IMR-90 (cell line): ENCODE measurements around the gene UTY. TPM values are rescaled to one million over a fixed set of nuclear protein-coding genes. Genes with fewer than 3 reads are reported as not detected.

Source experiments
- ATAC-seq: fragments of 200-7000 bp; cut with Tn5 transposase; 2 replicates; pipeline ENCODE4 v1.9.1; 2020; ENCODE audit warnings: low read depth, mild to moderate bottlenecking, moderate library complexity
- BruUV-seq: library from RNA; stranded (reverse); fragments of 400-500 nt; replicated peaks from 2 replicates; lab custom pipeline; 2021; lab: Mats Ljungman, UMichigan
- CTCF ChIA-PET: fragments of 300-600 bp; formaldehyde crosslinking; extraction: SDS; loops from one replicate; lab custom pipeline; 2021; ENCODE audit warnings: antibody characterized with exemption; lab: Yijun Ruan, JAX
- POLR2A ChIA-PET: fragments of 300-600 bp; sonication (Branson Sonifier 250); formaldehyde crosslinking; loops from one replicate; lab custom pipeline; 2022; ENCODE audit warnings: antibody characterized with exemption; ENCODE audit not compliant: unreplicated experiment; lab: Charles Lee
- DNase-seq: peaks from one replicate; pipeline ENCODE4 v3.0.0; 2013
- H2AFZ ChIP-seq: replicated peaks from 2 replicates; pipeline ENCODE3; 2013; ENCODE audit warnings: low read length, mild to moderate bottlenecking; ENCODE audit not compliant: poor library complexity
- H2AK5ac ChIP-seq: 2 replicates; pipeline ENCODE4 v1.6.1; 2013; ENCODE audit warnings: low read depth, low read length, inconsistent platforms
- H2AK9ac ChIP-seq: replicated peaks from 2 replicates; pipeline ENCODE3; 2013; ENCODE audit warnings: mild to moderate bottlenecking, low read depth, low read length, moderate library complexity; ENCODE audit not compliant: poor library complexity
- H2BK120ac ChIP-seq: 2 replicates; pipeline ENCODE4 v1.6.1; 2013; ENCODE audit warnings: low read depth, low read length, inconsistent platforms
- H2BK15ac ChIP-seq: 3 replicates; pipeline ENCODE4 v1.6.1; 2013; ENCODE audit warnings: low read depth, low read length, inconsistent platforms
- H2BK20ac ChIP-seq: 2 replicates; pipeline ENCODE4 v1.6.1; 2013; ENCODE audit warnings: low read depth, mild to moderate bottlenecking, inconsistent platforms, low read length, moderate library complexity
- H2BK5ac ChIP-seq: 2 replicates; pipeline ENCODE4 v1.6.1; 2013; ENCODE audit warnings: mild to moderate bottlenecking, low read depth, low read length, inconsistent platforms; ENCODE audit not compliant: poor library complexity, severe bottlenecking
- H3K14ac ChIP-seq: replicated peaks from 2 replicates; pipeline ENCODE4 v1.6.1; 2013; ENCODE audit warnings: low read depth, low read length, inconsistent platforms
- H3K18ac ChIP-seq: 2 replicates; pipeline ENCODE4 v1.6.1; 2013; ENCODE audit warnings: low read depth, low read length, control low read depth
- H3K23ac ChIP-seq: 2 replicates; pipeline ENCODE4 v1.6.1; 2013; ENCODE audit warnings: low read depth, low read length, inconsistent platforms
- H3K27ac ChIP-seq: 2 replicates; pipeline ENCODE4 v1.5.1; 2013; ENCODE audit warnings: mild to moderate bottlenecking, control low read depth, low read length; ENCODE audit not compliant: insufficient read depth
- H3K27me3 ChIP-seq: 2 replicates; pipeline ENCODE4 v1.6.1; 2013; ENCODE audit warnings: low read length; ENCODE audit not compliant: control insufficient read depth, insufficient read depth
- H3K36me3 ChIP-seq: 2 replicates; pipeline ENCODE4 v1.6.1; 2013; ENCODE audit warnings: low read length, mixed read lengths; ENCODE audit not compliant: control insufficient read depth, insufficient read depth
- H3K4ac ChIP-seq: 2 replicates; pipeline ENCODE4 v1.6.1; 2013; ENCODE audit warnings: low read depth, low read length, inconsistent platforms
- H3K4me1 ChIP-seq: 2 replicates; pipeline ENCODE4 v1.6.1; 2013; ENCODE audit warnings: low read length, mixed read lengths; ENCODE audit not compliant: control insufficient read depth, insufficient read depth
- H3K4me2 ChIP-seq: 2 replicates; pipeline ENCODE4 v1.6.1; 2013; ENCODE audit warnings: low read depth, mild to moderate bottlenecking, control low read depth, low read length, moderate library complexity
- H3K4me3 ChIP-seq: 2 replicates; pipeline ENCODE4 v1.5.1; 2013; ENCODE audit warnings: low read depth, mild to moderate bottlenecking, control low read depth, low read length, moderate library complexity; ENCODE audit not compliant: insufficient read depth
- H3K56ac ChIP-seq: 2 replicates; pipeline ENCODE4 v1.6.1; 2013; ENCODE audit warnings: low read length, inconsistent platforms; ENCODE audit not compliant: insufficient read depth; ENCODE audit errors: extremely low read depth
- H3K79me1 ChIP-seq, 2 experiments: 2 replicates each; pipeline ENCODE4 v1.6.1; 2013; ENCODE audit warnings: low read length in 2 of 2, inconsistent platforms in 1 of 2, low read depth in 1 of 2
- H3K9ac ChIP-seq: 2 replicates; pipeline ENCODE4 v1.6.1; 2013; ENCODE audit warnings: low read depth, low read length, control low read depth
- H3K9me1 ChIP-seq: 2 replicates; pipeline ENCODE4 v1.6.1; 2013; ENCODE audit warnings: low read length, inconsistent platforms; ENCODE audit not compliant: insufficient read depth
- H3K9me3 ChIP-seq: 2 replicates; pipeline ENCODE4 v1.6.1; 2013; ENCODE audit warnings: low read length; ENCODE audit not compliant: control insufficient read depth, insufficient read depth
- H4K20me1 ChIP-seq: 2 replicates; pipeline ENCODE4 v1.6.1; 2013; ENCODE audit warnings: low read length, inconsistent platforms; ENCODE audit not compliant: insufficient read depth
- H4K5ac ChIP-seq: 2 replicates; pipeline ENCODE4 v1.6.1; 2013; ENCODE audit warnings: mild to moderate bottlenecking, low read depth, low read length, control low read depth
- H4K8ac ChIP-seq, 2 experiments: 2 replicates each; pipeline ENCODE4 v1.6.1; 2013; ENCODE audit warnings: low read depth in 2 of 2, low read length in 2 of 2, control low read depth in 1 of 2, inconsistent platforms in 1 of 2
- H4K91ac ChIP-seq: 2 replicates; pipeline ENCODE4 v1.6.1; 2013; ENCODE audit warnings: low read depth, low read length, inconsistent platforms; ENCODE audit not compliant: insufficient read depth
- CEBPB ChIP-seq: IDR thresholded peaks from 2 replicates; pipeline ENCODE4 v1.6.1; 2012; ENCODE audit warnings: low read depth, low read length, improper control_type of control experiment
- CHD1 ChIP-seq: IDR thresholded peaks from 2 replicates; pipeline ENCODE4 v1.6.1; 2012; ENCODE audit warnings: low read depth, low read length, improper control_type of control experiment
- FOS ChIP-seq: fragments of 150-350 bp; IDR thresholded peaks from 2 replicates; pipeline ENCODE4 v1.6.1; 2016; ENCODE audit warnings: low read depth, low read length
- MAZ ChIP-seq: IDR thresholded peaks from 2 replicates; pipeline ENCODE4 v1.6.1; 2012; ENCODE audit warnings: low read depth, mild to moderate bottlenecking, low read length, improper control_type of control experiment, moderate library complexity, borderline replicate concordance
- NFE2L2 ChIP-seq: fragments of 150-350 bp; IDR thresholded peaks from 2 replicates; pipeline ENCODE4 v1.6.1; 2016; ENCODE audit warnings: low read depth, mild to moderate bottlenecking, low read length
- POLR2A ChIP-seq: IDR thresholded peaks from 2 replicates; pipeline ENCODE4 v1.6.1; 2012; ENCODE audit warnings: mild to moderate bottlenecking, low read depth, low read length
- RAD21 ChIP-seq: IDR thresholded peaks from 2 replicates; pipeline ENCODE4 v1.6.1; 2012; ENCODE audit warnings: low read length, improper control_type of control experiment
- RFX5 ChIP-seq: IDR thresholded peaks from 2 replicates; pipeline ENCODE4 v1.8.0; 2012; ENCODE audit warnings: low read depth, mild to moderate bottlenecking, low read length, moderate library complexity
- WGBS, 2 experiments: methylation state at CpG; one replicate each; pipeline versions ENCODE4 v1.1.5 to v1.1.7; 2013; ENCODE audit warnings: missing lambda C conversion rate in 2 of 2; ENCODE audit not compliant: insufficient read length in 1 of 2; ENCODE audit errors: extremely low coverage in 2 of 2; 5-methylcytosine and 5-hydroxymethylcytosine counted together
- dilution Hi-C: fragments of 300-500 bp; cut with HindIII; formaldehyde crosslinking; loops from one replicate; pipeline ENCODE4 v1.14.3; 2018; ENCODE audit warnings: low sequenced_read_pairs; ENCODE audit not compliant: unreplicated experiment
- in situ Hi-C: fragments of 300-500 bp; cut with MboI; formaldehyde crosslinking; loops from 3 replicates; pipeline ENCODE4 v1.14.3; 2019; ENCODE audit warnings: low sequenced_read_pairs, inconsistent platforms, mixed read lengths
- intact Hi-C: fragments of 100-400 bp; cut with micrococcal nuclease; formaldehyde crosslinking; loops from 2 replicates; pipeline ENCODE4 v1.10.0; 2022
- polyA plus RNA-seq, 3 experiments: library from polyadenylated mRNA; depleted of rRNA; stranded (reverse); fragments of >200 nt; gene quantifications; 2 replicates each; pipeline ENCODE4 v1.2.3, GENCODE V29; 2012; ENCODE audit warnings: low replicate concordance in 1 of 3
- total RNA-seq: library from RNA; depleted of rRNA; stranded (reverse); fragments of >200 nt; gene quantifications from 2 replicates; pipeline ENCODE4 v1.2.3, GENCODE V29; 2012
- TF ChIP-seq, protein P1 (sequence below): fragments of 150-350 bp; IDR thresholded peaks from 2 replicates; pipeline ENCODE4 v1.6.1; 2016; ENCODE audit warnings: low read depth, mild to moderate bottlenecking, low read length, moderate library complexity, borderline replicate concordance
- TF ChIP-seq, protein P2 (sequence below): fragments of 150-350 bp; IDR thresholded peaks from 2 replicates; pipeline ENCODE4 v1.6.1; 2017; ENCODE audit warnings: mild to moderate bottlenecking, antibody characterized with exemption, low read length, low read depth
- TF ChIP-seq, protein P3 (sequence below): conservative IDR thresholded peaks from 2 replicates; pipeline ENCODE4 v1.5.1; 2012; ENCODE audit warnings: mild to moderate bottlenecking, low read depth, low read length, improper control_type of control experiment

Gene UTY
- total and polyA plus RNA-seq, 2 of the 4 experiments (the other 2 are of a cell fraction), result not detected

DNA sequence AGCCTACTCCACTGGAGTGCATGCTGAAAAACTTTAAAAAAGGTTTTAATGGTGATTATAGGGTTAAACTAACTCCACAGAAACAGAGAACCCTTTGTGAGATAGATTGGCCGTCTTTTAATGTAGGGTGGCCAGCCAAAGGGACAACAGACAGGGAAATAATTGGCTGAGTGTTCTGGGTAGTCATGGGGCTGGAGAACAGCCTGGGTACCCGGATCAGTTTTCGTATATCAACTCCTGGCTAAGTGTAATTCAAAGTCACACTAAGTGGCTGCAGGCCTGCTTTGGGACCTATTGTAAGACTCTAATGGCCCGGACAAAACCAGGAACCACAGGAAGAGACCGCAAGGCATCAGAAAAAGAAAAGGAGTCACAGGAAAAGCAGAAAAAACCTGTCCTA is 139.9 kb downstream of the UTY start:
- H3K9ac ChIP-seq, result no peak overlapping the region
- no peak overlapping the region for H3K4ac ChIP-seq
- TF ChIP-seq FOS (no peak), RAD21 (no peak), CHD1 (no peak), RFX5 (no peak), NFE2L2 (no peak), MAZ (no peak), CEBPB (no peak), POLR2A (no peak)
- TF ChIP-seq, protein P1, sequence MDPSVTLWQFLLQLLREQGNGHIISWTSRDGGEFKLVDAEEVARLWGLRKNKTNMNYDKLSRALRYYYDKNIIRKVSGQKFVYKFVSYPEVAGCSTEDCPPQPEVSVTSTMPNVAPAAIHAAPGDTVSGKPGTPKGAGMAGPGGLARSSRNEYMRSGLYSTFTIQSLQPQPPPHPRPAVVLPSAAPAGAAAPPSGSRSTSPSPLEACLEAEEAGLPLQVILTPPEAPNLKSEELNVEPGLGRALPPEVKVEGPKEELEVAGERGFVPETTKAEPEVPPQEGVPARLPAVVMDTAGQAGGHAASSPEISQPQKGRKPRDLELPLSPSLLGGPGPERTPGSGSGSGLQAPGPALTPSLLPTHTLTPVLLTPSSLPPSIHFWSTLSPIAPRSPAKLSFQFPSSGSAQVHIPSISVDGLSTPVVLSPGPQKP, result no peak
- TF ChIP-seq, protein P2, sequence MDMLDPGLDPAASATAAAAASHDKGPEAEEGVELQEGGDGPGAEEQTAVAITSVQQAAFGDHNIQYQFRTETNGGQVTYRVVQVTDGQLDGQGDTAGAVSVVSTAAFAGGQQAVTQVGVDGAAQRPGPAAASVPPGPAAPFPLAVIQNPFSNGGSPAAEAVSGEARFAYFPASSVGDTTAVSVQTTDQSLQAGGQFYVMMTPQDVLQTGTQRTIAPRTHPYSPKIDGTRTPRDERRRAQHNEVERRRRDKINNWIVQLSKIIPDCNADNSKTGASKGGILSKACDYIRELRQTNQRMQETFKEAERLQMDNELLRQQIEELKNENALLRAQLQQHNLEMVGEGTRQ, result no peak
- TF ChIP-seq, protein P3, sequence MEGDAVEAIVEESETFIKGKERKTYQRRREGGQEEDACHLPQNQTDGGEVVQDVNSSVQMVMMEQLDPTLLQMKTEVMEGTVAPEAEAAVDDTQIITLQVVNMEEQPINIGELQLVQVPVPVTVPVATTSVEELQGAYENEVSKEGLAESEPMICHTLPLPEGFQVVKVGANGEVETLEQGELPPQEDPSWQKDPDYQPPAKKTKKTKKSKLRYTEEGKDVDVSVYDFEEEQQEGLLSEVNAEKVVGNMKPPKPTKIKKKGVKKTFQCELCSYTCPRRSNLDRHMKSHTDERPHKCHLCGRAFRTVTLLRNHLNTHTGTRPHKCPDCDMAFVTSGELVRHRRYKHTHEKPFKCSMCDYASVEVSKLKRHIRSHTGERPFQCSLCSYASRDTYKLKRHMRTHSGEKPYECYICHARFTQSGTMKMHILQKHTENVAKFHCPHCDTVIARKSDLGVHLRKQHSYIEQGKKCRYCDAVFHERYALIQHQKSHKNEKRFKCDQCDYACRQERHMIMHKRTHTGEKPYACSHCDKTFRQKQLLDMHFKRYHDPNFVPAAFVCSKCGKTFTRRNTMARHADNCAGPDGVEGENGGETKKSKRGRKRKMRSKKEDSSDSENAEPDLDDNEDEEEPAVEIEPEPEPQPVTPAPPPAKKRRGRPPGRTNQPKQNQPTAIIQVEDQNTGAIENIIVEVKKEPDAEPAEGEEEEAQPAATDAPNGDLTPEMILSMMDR, result no peak
- no peak overlapping the region for H2AK9ac ChIP-seq
- H3K9me1 ChIP-seq, result no peaks in the 10 kb centered on the region
- H4K20me1 ChIP-seq, result no peaks in the 10 kb centered on the region
- H2AK5ac ChIP-seq, result no peak overlapping the region
- DNase-seq (no peak), ATAC-seq (no peak)
- H3K18ac ChIP-seq, result no peak overlapping the region
- no peaks in the 10 kb centered on the region for H3K79me1 ChIP-seq
- H2BK15ac ChIP-seq, result no peak overlapping the region
- no peak overlapping the region for H3K27ac ChIP-seq
- H3K4me1 ChIP-seq, result no peaks in the 10 kb centered on the region
- CTCF ChIA-PET, result no interaction called here
- no peak overlapping the region for H3K4me2 ChIP-seq
- H4K5ac ChIP-seq, result no peak overlapping the region
- H3K23ac ChIP-seq, result no peak overlapping the region
- dilution Hi-C loops (no loop called here), intact Hi-C loops (no loop called here), in situ Hi-C loops (no loop called here)
- no peak overlapping the region for H4K8ac ChIP-seq
- H2BK120ac ChIP-seq, result no peak overlapping the region
- no peak overlapping the region for H3K14ac ChIP-seq
- no CpG with 5 or more reads among the region's 5 CpGs for WGBS, 2 experiments
- POLR2A ChIA-PET, result no interaction called here
- no peaks in the 10 kb centered on the region for H3K27me3 ChIP-seq
- H2BK5ac ChIP-seq, result no peak overlapping the region
- no peak overlapping the region for H3K56ac ChIP-seq
- H2BK20ac ChIP-seq, result no peak overlapping the region
- no TSS peak for BruUV-seq
- no peaks in the 10 kb centered on the region for H3K36me3 ChIP-seq
- no peak overlapping the region for H3K4me3 ChIP-seq
- no peaks in the 10 kb centered on the region for H3K9me3 ChIP-seq
- no peak overlapping the region for H2AFZ ChIP-seq
- H4K91ac ChIP-seq, result no peak overlapping the region
